GM18861 (cell line): ENCODE results near the gene CACNA1B.
A peak's percentile ranks its signal among the peaks of the same experiment; 100 is the strongest.
"Not testable (repeated sequence)": the region's sequence is repeated elsewhere in the genome, so short reads cannot be mapped to it uniquely, and the experiment has no call there.

Experiments used
- ATAC-seq: cut with Tn5 transposase; IDR thresholded peaks from one replicate; pipeline ENCODE4 v1.9.1; 2021; ENCODE audit not compliant: unreplicated experiment

Gene CACNA1B

DNA sequence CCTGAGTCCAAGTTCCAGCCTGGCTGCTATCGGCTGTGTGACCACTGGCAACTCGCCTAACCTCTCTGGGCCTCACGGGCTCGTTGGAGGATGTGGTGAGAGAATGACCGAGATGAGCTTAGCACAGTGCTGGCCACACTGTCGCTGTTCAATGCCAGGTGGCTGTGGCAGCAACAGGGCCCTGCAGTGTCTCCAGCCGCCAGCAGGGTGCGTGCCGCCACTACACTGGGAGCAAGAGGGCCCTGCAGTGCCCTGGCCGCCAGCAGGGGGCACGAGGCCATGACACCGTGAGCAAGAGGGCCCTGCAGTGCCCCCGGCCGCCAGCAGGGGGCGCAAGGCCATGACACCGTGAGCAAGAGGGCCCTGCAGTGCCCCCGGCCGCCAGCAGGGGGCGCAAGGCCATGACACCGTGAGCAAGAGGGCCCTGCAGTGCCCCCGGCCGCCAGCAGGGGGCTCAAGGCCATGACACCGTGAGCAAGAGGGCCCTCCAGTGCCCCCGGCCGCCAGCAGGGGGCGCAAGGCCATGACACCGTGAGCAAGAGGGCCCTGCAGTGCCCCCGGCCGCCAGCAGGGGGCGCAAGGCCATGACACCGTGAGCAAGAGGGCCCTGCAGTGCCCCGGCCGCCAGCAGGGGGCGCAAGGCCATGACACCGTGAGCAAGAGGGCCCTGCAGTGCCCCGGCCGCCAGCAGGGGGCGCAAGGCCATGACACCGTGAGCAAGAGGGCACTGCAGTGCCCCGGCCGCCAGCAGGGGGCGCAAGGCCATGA, 248.7 kb downstream of the CACNA1B start:
- peak; percentile 73 for ATAC-seq

DNA sequence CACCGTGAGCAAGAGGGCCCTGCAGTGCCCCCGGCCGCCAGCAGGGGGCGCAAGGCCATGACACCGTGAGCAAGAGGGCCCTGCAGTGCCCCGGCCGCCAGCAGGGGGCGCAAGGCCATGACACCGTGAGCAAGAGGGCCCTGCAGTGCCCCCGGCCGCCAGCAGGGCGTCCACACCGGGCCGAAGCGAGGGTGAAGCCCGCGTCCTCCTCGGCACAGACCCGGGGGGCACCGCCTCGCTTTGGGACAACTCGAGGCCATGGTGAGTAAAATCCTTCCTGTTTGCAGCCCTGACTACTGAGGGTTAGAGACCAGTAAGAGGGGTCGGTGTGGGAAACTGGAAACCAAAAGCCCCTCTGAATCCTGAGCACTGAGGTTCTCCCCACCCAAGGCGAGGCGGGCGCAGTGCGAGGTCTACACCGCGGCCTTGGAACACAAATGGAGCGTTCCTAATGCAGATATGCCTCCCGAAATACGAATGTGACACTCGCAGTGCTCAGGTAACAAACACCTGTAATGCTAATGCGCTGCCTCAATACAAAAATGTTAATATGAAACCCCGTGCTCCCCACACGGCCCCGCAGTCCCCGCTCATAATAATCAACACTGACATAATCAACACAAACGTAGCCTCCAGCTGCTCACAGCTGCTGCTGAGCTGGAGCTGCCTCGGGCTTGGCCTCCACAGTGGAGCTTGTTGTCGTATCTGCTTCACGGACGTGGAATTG, 249.4 kb downstream of the CACNA1B start:
- ATAC-seq, result not testable (repeated sequence)

DNA sequence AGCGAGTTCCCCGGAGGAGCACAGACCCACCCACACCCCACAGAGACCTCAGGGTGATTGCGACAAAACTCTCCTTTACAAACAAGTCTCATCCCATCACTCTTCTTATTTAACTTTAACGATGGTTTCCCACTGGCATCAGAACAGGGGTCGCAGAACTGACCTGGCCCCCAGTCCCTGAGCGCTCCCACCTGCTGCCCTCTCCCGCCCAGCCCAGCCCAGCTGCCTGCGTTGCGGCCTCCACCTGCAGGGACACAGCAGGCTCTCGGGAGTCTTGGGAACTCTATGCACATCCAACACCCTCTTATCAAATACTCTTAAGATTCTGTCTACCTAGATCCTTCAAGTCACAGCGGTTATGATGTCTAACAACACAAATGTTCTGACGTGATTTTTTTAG, 250.4 kb downstream of the CACNA1B start:
- ATAC-seq, result not testable (repeated sequence)

DNA sequence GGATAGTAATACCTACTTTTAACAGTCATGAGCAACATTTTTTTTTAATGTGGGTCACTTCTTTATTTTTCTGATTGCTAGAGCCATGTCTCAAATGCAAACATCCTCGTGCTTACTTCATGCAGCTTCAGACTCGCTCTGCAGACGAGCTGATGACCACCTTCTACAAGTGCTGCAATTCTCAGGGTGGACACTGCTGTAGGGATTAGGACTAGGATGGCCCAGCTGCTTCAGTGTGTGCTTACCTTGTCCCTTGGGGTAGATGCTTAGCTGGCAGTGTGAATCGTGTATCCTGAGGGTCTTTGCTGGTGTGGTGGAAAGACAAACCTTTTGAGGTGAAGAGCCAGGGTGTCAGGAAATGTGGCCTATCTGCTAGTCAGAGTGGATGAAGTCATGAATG, 251.7 kb downstream of the CACNA1B start:
- not testable (repeated sequence) for ATAC-seq

DNA sequence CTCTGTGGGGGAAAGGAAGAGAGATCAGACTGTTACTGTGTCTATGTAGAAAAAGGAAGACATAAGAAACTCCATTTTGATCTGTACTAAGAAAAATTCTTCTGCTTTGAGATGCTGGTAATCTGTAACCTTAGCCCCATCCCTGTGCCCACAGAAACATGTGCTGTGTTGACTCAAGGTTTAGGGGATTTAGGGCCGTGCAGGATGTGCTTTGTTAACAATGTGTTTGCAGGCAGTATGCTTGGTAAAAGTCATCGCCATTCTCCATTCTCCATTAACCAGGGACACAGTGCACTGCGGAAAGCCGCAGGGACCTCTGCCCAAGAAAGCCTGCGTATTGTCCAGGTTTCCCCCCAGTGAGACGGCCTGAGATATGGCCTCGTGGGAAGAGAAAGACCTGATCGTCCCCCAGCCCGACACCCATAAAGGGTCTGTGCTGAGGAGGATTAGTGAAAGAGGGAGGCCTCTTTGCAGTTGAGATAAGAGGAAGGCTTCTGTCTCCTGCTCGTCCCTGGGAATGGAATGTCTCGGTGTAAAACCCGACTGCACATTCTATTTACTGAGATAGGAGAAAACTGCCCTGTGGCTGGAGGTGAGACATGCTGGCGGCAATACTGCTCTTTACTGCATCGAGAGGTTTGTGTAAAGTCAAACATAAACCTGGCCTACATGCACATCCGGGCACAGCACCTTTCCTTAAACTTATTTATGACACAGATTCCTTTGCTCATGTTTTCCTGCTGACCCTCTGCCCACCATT, 255.5 kb downstream of the CACNA1B start:
- ATAC-seq, result not testable (repeated sequence)

DNA sequence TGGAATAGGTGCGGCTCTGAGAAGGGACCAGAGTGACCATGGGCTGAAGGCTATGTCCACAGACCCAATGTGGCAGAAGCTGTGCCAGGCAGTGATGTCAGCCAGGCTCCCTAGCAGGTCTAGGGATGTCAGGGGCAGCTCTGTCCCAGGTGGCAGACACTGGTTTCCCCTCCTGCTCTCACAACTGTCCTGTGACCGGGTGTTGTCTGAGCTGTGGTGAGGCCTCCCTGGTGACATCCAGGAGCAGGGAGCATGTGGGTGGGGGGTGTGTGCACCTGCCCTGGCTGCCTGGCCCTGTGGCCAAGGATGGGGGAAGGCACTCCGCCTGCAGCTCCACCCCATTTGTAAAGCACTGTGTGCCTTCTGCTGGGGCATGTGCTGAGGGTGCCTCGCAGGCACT, 257.0 kb downstream of the CACNA1B start:
- not testable (repeated sequence) for ATAC-seq

DNA sequence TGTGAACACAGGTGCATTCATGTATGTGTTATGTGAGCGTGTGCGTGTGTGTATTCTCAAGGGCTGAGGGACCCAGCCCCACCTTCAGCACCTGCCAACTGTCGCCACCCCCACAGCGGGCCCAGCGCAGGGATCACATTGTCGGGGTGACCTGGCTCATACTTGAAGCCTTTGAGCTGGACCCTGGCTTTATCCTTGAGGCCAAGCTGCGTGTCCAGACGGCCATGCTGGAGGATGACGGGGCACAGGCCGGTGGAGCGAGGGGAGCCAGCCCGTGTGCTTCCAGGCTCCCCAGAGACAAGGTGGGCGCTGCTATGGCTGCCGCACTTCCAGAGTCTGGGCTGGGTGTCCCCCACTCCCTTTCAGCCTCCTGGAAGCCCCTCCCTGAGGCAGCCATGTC, 261.5 kb downstream of the CACNA1B start:
- not testable (repeated sequence) for ATAC-seq

DNA sequence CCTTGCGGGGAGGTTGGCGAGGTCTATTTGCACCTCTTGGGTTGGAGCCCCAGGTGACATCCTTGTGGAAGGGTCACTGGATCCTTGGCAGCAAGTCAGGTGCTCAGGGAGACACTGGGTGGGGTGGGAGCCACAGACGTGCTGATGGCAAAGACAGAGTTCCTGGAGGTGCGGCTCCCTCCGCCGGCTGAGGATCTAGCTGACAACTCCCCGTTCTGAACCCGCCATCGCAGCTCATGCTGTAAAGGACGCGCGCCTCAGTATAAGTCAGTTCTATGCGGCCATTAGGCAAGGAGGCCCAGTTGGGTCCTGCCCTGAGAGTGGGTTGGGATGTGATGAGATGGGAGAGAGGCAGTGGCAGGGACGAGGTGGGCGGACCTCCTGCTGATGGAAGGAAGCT, 263.4 kb downstream of the CACNA1B start:
- not testable (repeated sequence) for ATAC-seq

DNA sequence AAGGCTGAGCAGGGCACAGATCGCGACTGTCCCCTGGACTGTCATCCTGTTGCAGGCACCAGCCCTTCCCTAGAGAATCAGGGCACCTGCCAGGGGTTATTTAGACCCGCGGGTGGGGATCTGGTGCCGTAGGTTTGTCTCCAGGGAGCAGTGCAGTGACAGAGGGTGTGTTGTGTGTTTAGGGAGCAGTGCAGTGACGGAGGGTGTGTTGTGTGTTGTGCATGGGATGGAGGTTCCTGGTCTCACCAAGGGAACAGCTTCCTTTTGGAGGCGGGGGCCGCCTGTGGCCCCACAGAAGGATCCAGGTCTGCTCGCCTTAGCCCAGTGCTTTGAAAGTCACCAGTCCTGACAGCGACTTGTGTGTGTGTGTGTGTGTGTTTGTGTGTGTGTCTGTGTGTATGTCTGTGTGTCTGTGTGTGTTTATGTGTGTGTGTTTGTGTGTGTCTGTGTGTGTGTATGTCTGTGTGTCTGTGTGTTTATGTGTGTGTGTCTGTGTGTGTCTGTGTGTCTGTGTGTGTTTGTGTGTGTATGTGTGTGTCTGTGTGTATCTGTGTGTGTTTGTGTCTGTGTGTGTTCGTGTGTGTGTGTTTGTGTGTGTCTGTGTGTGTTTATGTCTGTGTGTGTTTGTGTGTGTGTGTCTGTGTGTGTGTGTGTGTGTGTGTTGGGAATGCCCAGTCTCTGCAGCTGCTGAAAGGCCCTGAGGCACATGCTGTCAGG, 265.1 kb downstream of the CACNA1B start:
- ATAC-seq, result not testable (repeated sequence)

DNA sequence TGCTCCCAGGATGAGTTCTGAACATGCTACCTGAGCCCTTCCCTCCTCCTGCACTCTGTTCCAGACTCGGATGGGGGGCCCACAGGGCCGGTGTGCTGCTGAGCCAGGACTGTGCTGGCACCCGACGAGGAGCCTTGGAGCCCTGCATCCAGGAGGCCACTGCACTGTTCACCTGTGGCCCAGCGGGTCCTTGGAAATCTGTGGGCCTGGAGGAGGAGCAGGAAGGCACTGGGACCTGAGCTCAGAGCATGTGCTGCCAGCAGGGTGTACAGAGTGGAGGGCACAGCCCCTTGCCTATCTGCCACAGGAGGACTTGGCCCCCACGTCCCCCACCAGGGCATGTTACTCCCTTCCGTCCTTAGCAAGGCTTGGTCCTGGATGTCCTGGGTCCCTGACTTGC, 265.9 kb downstream of the CACNA1B start:
- not testable (repeated sequence) for ATAC-seq

DNA sequence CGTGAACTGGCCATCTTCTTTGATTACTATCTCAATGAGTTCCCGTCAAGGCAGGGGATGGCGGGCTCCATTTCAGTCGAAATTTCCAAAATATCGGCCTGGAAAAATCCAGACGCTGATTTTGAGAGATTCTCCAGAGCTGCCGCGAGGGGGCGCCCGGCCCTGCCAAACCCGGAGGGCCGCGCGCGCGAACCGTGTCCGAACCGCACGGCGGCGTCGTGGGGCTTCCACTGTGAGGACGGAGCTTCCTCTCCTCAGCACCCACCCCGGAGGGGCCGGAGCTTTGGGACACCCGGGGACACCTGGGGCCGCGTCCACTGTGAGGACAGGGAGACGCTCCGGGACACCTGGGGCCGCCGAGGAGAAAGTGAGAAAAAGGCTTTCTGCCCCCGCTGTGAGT, 270.0 kb downstream of the CACNA1B start:
- ATAC-seq, result not testable (repeated sequence)

DNA sequence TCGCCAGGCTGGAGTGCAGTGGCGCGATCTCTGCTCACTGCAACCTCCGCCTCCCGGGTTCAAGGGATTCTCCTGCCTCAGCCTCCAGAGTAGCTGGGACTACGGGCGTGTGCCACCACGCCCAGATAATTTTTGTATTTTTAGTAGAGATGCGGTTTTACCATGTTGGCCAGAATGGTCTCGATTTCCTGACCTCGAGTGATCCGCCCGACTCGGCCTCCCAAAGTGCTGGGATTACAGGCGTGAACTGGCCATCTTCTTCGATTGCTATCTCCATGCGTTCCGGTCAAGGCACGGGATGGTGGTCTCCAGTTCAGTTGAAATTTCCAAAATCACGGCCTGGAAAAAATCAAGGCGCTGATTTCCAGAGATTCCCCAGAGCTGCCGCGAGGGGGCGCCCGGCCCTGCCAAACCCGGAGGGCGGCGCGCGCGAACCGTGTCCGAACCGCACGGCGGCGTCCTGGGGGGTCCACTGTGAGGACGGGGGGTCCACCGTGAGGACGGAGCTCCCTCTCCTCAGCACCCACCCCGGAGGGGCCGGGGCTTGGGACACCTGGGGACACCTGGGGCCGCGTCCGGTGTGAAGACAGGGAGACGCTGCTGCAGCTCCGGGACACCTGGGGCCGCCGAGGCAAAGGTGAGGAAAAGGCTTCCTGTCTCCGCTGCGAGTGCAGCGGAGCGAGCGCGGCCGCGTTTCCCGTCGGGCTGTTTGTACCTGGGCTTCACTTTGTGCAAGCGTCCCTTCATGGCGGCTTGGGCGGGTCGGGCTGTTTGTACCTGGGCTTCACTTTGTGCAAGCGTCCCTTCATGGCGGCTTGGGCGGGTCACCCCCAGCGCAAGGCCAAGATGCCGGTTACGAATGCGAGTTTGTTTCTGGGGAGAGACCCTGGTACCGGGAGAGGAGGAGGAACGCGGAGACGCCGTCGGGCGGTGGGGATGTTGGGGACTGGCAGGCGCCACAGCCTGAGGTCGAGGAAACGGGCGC, 272.4 kb downstream of the CACNA1B start:
- not testable (repeated sequence) for ATAC-seq

DNA sequence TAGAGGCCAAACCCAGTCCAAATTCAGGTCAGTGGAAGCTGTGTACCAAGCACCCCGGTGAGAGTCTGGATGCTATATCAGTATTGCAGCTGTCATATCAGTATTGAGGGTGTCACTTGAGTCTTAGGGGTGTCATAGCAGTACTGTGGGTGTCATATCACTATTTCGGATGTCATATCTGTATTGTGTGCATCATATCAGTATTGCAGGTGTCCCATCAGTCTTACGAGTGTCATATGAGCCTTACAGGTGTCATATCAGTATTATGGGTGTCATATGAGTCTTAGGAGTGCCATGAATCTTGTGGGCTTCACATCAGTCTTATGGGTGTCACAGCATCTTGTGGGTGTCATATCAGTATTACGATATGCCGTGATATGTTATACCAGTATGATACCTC, 278.2 kb downstream of the CACNA1B start:
- not testable (repeated sequence) for ATAC-seq

DNA sequence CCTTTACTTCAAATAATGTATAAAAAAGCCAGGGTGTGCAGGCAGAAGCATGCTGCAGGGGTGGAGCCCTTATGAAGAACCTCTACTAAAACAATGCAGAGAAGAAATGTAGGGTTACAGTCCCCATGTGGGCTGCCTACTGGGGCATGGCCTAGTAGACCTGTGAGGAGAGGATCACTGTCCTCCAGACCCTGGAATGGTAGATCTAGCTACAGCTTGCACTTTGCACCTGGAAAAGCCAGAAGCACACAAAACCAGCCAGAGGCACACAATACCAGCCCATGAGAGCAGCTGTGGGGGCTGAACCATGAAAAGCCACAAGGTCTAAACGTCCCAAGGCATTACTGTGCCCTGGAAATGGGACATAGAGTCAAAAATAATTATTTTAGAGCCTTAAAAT, 289.2 kb downstream of the CACNA1B start:
- ATAC-seq, result not testable (repeated sequence)
